NCI-H1092 (cell line): ENCODE results near the gene PIWIL1.

Source experiments
- DNase-seq: peaks from one replicate; lab custom pipeline; 2025; lab: John Stamatoyannopoulos, UW

The PIWIL1 gene

DNA sequence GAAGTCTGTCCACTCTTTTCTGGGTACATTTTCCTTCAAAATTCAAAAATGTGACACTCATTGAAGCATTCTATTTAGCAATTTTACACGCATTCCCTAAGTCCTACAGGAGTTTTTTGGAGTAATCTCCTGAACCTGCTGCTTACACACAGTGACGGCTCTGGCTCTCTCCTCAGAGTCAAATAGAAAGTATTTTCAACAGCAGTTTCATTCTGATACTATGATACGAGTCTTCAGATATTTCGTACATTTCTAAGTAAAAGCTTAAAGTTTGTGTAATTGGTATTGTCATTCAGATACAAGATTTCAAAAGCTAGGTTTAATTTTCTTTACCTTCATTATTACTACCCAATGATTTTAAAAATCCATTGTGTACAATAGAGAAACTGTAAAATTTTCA is 36.4 kb downstream of the PIWIL1 start:
- no peak for DNase-seq

DNA sequence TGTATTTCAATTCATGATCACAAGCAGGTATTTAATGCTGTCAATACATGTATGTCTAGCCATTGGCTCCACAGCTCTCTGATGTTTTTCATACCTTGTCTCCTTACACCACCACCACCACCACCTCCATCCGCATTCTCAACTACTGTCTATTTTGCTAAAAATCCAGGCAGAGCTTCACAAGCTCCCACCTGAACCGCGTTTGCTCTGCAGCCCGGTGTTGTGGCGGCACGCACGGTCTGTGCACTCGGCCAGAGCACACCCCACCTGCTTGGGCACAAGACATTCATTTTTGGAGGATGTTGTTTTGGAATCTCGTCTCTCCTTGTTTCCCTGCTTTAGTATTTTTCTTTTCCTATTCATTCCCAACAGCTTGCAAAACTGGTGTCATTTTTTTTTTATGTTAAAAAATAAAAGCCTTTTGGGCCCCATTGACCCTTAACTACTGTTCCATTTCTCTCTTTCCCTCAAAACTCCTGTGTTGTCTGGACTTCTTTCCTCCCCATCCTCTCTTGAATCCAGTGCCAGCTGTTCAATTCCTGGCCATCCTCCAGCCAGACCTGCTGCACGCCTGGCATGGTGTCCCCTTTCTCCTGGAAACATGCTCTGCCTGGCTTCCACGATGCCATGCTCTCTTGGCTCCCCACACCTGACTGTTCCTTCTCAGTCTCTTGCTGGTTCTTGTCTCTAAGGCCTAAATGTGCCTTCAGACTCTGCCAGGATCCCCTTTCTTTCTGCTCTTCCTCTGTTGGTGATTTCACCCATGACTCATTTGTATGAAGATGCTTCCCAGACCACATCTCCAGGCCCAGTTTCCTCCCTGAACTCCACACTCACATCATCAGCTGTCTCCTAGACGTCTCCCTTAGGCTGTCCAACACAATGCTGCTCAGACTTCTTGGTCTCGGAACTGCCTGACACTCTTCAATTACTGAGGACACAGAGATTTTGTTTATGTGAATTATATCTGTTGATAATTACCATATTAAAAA is 37.9 kb downstream of the PIWIL1 start:
- DNase-seq, result no peak

DNA sequence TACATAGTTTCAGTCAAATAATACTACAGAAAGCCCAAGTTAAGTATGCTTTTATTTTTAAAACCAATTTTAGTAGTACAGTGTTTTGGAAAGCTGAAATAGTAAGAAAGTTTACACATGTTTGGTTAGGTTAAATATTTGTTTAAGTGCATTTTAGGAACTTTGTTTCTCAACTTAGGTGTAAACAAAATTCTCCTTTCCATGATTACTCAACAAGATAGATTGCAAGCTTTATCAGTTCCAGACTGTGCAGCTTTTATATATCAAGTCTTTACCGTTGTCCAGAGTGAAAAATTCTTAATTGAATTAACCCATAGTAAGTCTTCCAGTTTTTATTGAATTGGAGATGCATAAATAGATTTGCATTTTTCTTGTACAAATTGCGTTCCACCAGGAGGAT is 45.1 kb downstream of the PIWIL1 start:
- no peak for DNase-seq

DNA sequence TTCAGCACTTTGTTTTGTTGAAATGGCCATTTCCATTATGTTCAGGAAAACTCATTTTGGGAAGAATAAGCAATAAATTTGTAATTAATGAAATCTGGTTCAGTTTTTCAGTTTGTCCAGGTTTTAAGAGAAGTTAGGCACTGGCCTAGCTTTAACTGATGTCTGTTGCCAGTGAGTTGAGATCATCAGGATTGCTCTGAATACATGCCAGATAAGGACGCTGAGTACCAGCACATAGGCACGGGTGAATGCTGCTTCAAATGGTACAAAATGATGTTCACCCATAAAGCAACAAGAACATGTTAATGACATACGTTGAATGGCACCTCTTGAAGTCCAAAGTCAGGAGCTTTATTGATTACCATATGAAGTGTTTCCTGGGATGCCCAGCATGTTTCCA is 46.5 kb downstream of the PIWIL1 start:
- no peak for DNase-seq

DNA sequence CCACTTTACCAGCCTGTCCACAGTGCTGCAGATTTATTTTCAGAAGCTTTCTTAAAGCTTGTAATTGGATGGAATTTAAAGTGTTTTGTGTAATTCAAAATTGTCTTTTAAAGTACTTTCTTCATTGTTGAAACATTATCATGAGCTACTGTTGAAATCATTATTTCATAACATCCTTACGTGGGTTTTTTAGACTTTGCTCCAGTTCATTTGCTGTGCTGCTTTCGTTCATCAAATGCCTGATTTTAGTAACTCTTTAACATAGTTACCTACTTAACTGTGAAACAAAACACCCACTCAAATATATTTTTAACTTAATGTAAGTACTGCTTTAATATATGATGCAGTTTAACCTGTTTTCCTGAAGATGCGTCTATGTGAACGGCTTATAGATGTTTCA is 47.5 kb downstream of the PIWIL1 start:
- no peak for DNase-seq

DNA sequence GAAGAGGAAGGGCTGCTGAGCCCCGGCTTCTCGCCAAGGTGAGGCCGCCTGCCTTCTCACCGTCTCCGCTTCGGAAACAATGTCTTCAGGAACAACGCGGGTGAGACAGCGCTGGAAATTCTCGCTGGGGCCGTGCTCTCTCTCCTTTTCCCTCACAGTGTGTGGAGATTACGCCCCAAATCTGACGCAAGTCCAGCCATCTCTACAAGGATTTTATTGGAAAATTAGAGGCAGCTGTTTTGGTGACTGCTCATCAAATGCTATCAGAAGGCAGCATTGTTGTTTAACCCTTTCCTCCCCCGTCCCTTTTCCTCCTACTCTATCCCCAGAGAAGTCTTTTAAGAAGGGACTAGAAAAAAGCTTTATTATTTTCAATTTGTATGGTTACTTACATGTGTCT is 53.5 kb downstream of the PIWIL1 start:
- no peak for DNase-seq

DNA sequence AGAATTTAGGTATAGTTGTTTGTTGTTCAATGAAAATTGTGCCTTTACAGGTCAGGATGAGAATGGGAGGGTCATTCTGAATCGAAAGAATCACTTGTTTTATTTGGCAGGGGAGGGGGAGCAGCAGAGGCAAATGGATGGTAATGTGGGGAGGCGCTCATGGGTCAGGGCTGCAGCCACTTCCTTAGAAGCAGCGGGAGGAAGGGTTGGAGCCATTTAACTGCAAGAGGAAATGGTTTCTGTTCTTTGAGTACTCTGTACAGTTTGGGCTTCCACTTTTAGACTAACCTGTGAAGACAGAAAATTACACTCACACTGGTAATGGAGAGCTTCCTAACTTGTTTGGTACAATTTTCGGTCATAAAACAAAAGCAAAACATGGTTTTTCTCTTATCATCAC is 57.2 kb downstream of the PIWIL1 start:
- DNase-seq, result no peak

DNA sequence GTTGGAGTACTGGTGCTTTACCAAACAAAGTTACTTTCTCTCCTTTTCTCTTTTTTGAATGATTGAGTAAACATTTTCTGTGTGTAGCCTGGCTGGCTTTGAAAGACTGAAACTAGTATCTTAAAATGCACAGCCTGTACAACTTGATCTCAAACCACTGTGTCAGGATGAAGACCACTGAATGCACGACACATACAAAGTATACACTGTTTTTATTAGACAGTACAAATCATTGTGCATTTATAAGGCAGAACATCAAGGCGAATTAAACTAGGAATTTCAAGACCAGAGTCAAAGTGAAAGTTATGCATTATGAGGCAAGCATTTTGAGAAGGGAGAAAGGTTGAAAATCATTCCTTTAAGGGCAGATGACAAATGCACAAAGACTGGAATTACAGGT is 59.0 kb downstream of the PIWIL1 start:
- DNase-seq, result no peak

DNA sequence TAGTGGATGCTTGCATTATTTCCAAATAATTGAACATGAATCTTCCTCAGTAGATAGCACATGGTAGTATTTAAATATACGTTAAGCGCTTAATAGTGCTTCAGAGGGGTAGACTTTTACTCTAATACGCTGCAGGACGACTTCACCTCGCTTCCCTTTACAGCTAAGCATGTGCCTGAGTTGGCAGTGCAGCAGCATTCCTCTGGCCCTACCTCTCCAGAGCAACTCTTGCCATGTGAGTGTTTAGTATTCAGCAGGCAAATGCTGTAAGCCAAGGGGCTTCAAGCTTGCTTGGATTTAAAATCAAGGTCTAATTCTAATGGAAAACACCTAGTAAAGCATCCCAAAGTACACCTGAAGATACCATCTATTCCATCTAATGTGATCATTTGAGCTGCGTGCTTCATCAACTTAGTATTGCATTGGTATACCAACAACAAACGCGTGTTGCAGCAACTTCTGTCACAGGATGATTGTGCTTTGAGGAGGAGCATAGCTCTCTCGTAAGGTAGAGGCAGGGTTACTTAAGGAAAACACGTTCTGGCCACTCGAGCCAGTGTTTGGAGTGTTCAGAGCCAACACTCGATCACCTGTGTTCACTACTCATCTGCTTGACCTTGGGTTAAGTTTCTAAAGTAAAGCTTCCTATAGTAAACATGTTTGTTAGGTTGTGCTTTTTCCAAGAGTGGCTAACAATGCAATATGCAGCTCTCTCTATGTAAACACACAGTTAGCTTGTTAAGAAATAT is 60.6 kb downstream of the PIWIL1 start:
- no peak for DNase-seq

DNA sequence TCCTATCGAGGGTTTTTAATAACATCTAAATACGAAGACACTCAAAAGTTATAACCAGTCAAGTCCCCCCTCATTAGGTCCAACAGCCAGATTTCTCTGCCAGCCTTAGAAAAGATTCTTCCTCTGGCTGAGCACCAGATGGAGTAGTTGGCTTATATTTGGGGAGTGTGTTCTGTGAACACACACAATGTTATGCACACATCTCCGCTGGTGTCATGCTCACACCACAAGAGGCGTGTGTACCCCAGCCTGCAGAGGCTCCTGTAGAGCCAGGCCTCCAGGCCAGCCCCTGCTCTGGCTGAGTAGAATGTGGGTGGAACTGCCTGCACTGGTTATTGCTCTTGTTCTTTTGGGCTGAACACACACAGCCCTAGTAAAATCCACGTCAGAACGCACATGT is 64.0 kb downstream of the PIWIL1 start:
- DNase-seq, result no peak

DNA sequence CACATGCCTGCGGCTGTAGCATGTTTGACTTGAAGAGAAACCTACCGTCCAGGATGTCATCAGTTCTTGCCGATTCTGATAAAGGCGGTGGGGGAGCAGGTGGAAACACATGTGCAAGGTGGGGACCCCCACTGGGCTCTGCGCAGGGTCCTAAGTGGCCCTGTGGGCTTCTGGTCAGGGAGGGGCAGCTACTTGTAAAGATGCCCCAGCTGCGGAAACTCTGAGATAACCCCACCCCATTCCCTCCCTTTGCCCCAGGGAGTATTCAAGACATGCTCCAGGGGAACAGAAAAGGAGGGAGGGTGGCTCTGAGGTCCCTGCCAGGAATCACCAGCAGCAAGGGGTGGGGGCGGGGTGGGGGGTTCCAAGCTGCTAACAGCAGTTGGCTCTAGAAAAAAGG is 67.6 kb downstream of the PIWIL1 start:
- DNase-seq, result no peak

DNA sequence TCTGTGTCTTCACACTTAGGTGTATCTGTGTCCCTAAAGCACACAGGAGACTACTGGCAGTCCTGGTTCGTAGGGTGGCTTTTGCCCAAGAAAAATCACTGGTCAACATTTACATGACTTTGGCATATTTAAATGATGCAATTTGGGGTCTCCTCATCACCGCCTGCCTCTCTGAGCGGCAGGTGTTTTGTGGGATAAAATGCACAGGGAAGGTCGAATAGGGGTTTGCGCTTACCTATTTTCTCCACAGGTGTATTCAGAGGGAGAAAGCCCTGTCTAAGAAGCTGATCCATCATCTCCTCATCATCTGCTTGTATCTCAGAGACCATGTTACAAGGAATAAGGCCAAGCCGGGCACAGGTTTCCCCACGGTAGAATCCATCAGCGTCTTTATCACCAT is 74.7 kb downstream of the PIWIL1 start:
- DNase-seq, result no peak

DNA sequence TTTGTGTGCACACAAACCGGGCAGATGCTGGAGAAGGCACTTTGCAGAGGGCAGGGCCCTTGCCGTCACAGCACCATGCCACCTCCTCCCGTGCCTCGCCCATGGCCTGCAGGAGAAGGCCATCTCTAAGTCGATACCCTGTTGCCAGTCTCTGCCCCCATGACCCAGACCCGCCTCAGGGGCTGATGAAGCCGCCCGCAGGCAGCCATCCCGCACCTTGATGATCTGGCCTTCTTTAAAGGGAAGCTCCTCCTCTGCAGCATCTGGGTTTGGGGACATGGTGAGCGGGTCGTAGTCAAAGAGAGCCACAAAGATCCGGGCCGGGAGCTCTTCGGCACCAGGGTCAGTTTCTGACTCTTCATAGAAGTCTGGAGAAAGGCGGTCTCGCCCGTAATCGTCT is 76.2 kb downstream of the PIWIL1 start:
- DNase-seq, result no peak

DNA sequence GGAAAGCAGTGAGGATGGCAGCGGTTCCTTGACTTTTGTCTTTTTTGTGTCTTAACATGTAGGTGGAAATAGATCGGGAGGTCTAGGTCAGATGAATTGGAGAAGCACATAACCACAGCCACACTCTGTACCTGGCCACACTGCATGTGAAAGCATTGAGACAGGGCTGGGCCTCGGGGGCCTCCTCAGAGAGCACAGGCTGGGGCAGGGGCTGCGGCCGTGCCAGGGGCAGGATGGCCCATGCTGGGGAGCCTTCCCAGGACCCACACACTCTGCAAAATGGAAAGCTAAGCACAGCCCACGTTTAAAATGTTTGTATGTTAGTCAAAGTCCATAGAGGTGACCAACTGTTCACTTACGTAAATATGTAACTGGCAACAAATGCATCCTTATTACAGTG is 76.7 kb downstream of the PIWIL1 start:
- DNase-seq, result no peak

DNA sequence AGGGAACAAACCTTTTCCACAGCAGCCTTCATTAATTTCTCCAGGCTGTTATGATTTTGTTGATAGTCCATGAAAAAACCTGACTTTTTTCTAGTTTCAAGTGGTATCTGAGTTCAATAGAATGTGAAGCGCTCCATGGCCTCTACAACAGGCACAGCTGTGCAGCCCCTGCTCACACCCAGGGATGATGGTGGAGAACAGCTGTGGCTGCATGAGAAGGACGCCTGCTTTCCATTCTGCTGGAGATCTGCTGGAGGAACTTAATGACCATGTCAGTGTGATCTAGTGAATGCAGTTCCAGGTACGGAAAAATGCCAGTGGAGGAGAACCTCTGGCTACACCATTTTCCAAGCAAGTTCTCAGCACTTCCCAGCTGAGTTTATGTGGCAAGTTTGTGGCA is 80.6 kb downstream of the PIWIL1 start:
- no peak for DNase-seq

DNA sequence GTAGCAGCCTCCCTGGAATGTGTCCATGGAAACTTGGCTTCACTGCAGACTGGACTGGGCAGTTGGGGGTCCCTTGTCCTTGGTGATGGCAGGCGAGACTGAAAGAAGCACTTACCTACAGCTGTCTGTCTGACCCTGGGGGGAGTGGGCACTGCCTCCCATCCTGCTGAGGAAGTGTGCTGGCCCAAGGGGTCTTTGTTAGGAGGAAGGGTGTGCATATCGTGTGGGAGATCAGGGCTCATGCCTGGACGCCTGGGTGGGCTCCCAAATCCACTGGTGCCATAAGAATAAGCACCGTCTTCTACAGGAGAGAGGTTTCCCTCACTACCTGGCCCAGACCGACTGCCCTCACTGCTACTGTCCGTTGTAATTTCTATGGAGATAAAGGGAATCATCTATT is 81.4 kb downstream of the PIWIL1 start:
- no peak for DNase-seq

DNA sequence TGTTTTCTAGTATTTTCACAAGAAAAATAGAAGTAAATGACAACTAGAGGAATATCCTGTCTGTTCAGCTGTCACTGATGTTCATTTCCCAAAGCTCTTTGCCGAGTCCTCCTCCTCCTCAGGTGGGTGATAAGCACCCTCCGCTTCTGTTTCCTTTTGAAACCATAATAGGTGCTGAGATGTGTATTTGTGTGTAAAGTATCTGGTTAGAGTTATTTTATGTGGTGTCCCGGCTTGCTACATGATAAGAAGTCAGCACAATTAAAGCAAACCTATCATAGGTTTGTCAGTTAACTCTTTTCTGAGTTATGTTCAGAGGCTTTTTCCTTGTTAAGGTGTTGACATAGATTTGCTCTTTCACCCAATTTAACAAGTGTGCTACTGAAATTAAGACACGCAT is 82.4 kb downstream of the PIWIL1 start:
- no peak for DNase-seq

DNA sequence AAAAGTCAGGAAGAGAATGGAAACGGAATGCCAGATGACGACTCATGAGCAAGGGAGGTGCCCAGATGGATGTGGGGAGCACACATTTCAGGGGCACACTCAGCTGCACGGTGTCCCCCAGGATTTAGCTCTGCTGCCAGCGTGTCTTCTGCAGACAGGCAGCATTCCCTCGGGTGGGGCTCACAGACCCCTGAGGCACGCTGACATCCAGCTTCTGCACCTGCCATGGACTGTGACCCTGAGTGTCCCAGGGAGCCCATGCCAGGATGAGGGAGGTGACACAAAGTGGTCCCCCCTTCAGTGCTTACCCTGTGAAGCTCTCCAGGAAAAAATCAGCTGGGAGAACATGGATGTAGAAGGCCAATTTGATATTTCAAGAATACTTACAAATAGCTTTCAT is 84.2 kb downstream of the PIWIL1 start:
- DNase-seq, result no peak
